HG03378 (cell line): ENCODE data around the gene AP3B2.
"Not testable (repeated sequence)": the region's sequence is repeated elsewhere in the genome, so short reads cannot be mapped to it uniquely, and the experiment has no call there.

Experiments used
- ATAC-seq: cut with Tn5 transposase; IDR thresholded peaks from one replicate; pipeline ENCODE4 v1.9.1; 2021; ENCODE audit warnings: mild to moderate bottlenecking, moderate library complexity; ENCODE audit not compliant: unreplicated experiment

The AP3B2 gene

GRCh38 chr15:82649226-82649999, 60.3 kb downstream of the AP3B2 start:
- ATAC-seq = no peak

- ATAC-seq = no peak
Observed at GRCh38 chr15:82648257-82649103, 61.2 kb downstream of the AP3B2 start.

GRCh38 chr15:82647835-82648256, 61.8 kb downstream of the AP3B2 start:
- ATAC-seq = no peak

GRCh38 chr15:82647045-82647834, 62.4 kb downstream of the AP3B2 start, which contains the start of gene CPEB1:
TSS of gene CPEB1 (minus strand) at chr15:82647363. CDS start at chr15:82628459, 18,904 bp downstream.
- no peak for ATAC-seq

GRCh38 chr15:82646250-82647044, 63.2 kb downstream of the AP3B2 start:
- no peak for ATAC-seq

- ATAC-seq = not testable (repeated sequence)
Observed at GRCh38 chr15:82644967-82645852, 64.5 kb downstream of the AP3B2 start.

GRCh38 chr15:82643992-82644391, 65.7 kb downstream of the AP3B2 start:
- ATAC-seq = no peak

- no peak for ATAC-seq
Observed at GRCh38 chr15:82642656-82643055, 67.0 kb downstream of the AP3B2 start.

GRCh38 chr15:82641129-82641798, 68.4 kb downstream of the AP3B2 start:
- ATAC-seq = no peak

- ATAC-seq = no peak
Observed at GRCh38 chr15:82640672-82641071, 69.0 kb downstream of the AP3B2 start.

GRCh38 chr15:82635798-82636197, 73.9 kb downstream of the AP3B2 start:
- no peak for ATAC-seq

- no peak for ATAC-seq
Observed at GRCh38 chr15:82630033-82630432, 79.6 kb downstream of the AP3B2 start.

GRCh38 chr15:82625136-82625535, 84.5 kb downstream of the AP3B2 start:
- ATAC-seq = no peak

- ATAC-seq = no peak
Observed at GRCh38 chr15:82624438-82624837, 85.2 kb downstream of the AP3B2 start.

- no peak for ATAC-seq
Observed at GRCh38 chr15:82624008-82624407, 85.7 kb downstream of the AP3B2 start.

- ATAC-seq = no peak
Observed at GRCh38 chr15:82621970-82622369, 87.7 kb downstream of the AP3B2 start.

GRCh38 chr15:82613747-82614146, 95.9 kb downstream of the AP3B2 start:
- no peak for ATAC-seq

- ATAC-seq = no peak
Observed at GRCh38 chr15:82611348-82611747, 98.3 kb downstream of the AP3B2 start.
